Measurements from ENCODE around the gene CYTH4.
"Not testable (repeated sequence)": the region's sequence is repeated elsewhere in the genome, so short reads cannot be mapped to it uniquely, and the experiment has no call there.

The CYTH4 gene

DNA sequence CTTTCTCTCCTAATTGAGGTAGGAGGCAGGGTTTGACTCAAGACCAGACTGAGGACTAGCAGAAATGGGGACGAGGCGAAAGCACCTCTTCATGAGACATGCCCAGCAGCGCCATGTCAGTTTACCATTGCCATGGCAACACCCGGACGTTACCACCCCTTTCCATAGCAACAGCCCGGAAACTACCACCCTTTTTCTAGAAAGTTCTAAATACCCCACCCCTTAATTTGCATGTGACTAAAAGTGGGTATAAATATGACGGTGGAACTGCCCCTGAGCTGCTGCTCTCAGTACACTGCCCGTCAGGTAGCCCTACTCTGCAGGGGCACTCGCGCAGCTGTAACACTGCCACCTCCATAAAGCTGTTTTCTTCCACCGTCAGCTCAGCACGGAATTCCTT, 32.3 kb upstream of the CYTH4 start:
- DNase-seq: no peak

DNA sequence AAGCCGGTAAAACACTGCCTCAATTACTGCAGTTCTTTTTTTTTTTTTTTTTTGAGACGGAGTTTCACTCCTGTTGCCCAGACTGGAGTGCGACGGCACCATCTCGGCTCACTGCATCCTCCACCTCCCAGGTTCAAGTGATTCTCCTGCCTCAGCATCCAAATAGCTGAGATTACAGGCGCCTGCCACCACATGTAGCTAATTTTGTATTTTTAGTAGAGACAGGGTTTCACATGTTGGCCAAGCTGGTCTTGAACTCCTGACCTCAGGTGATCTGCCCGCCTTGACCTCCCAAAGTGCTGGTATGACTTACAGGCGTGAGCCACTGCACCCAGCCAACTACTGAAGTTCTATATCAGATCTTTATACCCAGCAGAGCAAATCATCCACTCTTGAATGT, 30.5 kb upstream of the CYTH4 start:
- not testable (repeated sequence) for DNase-seq

DNA sequence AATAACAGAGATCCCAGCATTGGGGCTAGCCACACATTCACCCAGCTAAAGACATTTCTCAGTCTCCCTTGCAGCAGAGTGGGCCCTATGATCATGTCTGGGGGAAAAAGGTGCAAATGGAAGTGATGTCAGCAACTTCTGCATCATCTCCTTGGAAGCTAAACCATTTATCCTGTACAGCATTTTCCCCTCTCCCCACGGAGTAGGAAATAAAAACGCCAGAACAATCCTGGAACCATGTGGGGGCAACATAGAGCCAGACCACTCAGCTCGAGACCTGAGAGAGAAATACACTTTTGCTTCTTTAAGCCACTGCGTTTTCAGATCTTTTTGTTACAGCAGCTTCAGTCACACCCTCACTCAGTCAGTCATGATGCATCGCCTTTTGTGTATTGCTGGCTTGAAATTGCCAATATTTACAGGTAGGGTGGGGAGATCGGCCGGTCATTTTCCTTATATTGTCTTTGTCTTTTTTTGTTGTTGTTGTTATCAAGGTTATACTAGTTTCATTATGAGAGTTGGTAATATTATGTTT, 29.1 kb upstream of the CYTH4 start:
- no peak for DNase-seq

DNA sequence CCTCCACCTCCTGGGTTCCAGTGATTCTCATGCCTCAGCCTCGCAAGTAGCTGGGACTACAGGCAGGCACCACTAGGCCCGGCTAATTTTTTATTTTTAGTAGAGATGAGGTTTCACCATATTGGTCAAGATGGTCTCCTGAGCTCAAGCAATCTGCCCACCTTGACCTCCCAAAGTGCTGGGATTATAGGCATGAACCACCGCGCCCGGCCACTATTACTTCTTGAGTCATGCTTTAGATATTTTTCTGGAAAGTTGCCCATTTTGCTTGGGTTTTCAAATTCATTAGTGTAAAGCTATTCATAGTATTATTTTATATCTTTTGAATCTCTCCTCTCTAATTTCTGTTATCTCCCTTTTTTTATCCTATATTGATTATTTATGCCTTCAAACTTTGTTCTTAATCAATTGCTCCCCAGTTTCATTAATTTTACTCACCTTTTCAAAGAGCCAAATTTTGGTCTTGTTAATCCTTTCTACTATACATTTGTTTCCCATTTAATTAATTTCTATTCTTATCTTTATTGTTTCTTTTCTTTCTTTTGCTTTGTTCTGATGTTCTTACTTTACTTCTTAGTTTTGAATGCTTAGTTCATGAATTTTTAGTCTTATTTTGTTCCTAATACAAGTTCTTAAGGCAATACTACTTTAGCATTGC, 28.0 kb upstream of the CYTH4 start:
- peak; percentile 34 for DNase-seq

DNA sequence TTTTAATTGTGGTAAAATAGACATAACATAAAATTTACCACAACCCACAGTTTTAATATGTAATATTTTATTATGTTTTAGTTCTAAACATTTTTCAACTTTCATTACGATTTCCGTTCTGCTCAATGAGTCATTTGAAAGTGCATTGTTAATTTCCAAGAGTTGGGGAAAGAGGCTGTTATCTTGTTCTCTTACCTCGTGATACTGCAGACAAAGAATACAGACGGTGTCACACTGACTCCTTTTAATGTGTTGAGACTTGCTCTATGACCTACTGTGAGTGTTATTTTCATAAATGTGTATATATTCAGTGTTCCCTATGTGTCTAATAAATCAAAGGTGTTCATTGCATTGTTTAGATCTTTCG, 27.5 kb upstream of the CYTH4 start:
- DNase-seq: peak; percentile 71

DNA sequence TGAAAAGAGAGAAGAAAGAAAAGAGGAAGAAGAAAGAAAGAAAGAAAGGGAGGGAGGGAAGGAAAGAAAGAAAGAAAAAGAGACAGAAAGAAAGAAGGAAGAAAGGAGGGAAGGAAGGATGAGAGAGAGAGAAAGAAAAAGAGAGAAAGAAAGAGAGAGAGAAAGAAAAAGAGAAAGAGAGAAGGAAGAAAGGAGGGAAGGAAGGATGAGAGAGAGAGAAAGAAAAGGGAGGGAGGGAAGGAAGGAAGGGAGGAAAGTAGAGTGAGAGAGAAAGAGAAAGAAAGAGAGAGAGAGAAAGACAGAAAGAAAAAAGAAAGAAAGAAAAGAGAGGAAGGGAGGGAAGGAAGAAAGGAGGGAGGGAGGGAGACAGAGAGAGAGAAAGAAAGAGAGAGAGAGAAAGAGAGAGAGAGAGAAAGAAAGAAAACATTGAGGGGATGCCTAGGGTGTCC, 26.7 kb upstream of the CYTH4 start:
- DNase-seq: no peak

DNA sequence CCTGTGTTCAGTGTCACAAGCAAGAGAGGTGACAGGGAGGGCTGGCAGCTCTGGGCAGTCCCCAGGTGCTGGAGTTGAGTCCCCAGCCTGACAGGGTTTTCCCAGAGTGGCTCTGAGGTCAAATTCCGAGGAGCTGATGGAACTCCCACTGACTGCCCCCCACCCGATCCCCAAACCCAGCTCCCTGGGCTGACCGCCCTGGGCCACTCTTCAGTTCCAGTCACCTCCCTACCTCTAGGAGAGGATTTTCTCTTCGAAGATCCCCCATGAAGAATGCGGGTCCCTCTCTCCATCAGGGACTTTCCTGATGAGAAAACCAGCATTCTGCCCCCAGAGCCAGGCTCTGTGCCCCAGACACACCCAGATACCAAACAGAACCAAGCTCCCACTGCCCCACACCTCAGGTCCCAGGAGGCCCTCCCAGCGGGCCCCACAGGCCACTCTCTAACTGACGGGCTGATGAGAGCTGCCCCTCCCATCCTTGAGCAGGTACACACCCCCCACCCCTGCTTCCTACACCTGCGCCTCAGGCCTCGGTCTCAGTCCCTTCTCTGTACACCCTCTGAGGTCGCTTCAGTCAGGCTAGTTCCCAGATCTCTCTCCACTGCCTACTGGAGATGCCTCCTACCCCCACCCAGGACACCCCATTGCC, 26.1 kb upstream of the CYTH4 start:
- DNase-seq: no peak

DNA sequence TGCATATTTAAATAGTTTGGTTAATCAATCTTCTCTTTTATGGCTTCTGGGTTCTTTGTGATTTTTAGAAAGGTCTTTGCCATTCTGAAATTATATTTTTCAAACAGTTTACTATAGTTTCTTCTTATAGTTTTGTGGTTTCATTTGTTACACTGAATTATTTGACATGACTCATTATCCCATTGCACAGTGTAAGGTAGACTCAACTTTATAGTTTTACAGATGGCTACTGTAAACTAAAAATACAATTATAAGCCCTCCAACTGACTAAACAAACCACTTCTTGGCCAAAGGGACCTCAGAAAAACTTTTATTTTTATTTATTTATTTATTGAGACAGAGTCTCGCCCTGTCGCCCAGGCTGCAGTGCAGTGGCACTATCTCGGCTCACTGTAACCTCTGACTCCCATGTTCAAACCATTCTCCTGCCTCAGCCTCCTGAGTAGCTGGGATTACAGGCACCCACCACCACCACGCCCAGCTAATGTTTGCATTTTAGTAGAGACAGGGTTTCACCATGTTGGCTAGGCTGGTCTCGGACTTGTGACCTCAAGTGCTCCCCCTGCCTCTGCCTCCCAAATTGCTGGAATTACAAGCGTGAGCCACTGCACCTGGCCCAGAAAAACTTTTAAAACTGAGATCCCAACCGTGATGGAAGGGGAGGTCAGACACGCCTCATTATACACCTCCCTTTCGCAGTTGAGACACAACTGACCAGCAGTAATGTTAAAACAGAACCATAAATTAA, 24.1 kb upstream of the CYTH4 start:
- DNase-seq: no peak

DNA sequence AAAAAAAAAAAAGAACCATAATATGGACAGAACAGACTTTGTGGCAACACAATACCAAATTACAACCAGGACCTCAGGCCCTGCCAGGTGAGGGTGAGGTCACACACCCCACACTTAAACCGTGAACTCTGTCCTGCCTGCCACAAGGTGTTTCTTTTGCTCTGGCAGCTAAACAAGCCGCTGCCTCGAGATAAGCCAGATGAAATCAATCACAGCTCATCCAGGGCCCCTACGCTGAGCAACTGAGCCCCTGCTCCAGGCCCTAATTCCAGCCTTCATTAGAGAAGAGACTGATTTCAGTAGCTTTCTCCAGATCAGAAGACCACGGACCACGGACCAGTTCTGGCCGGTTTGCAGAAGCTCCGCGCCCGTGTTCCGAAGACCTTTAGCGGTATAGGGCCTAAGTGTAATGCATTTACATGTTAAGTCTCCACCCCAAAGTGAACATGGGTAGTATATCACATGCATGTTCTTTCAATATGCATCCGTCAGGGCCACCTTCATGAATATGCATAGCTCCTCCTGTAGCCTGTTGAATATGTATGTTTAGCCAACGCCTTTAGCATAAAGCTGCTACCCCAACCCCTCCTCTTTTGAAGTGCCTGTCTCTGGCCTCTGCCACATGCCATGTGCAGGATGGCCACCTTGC, 23.4 kb upstream of the CYTH4 start:
- DNase-seq: peak; percentile 53

DNA sequence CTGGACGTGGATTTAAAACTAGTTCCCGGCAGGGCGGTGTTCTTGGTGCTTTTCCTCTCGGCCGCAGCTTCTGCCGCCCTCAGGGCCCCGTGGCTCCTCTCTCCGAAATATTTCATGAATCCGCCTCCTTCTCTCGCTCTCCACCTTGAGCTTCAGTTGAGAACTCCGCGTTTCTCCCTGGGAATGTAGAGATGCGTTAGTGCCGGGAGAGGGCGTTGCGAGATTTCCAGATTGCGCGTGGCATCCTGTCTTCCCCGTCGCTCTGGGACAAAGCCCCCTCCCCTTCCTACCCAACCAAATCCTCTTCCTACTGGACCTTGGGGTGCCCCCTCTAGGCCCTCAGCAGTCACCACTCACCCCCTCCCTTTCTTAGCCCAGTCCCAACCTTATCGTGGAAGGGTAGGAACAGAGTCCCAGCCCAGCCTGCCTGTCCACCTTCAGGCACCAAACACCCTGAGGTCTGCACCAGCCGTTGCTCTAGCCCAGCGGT, 22.7 kb upstream of the CYTH4 start:
- DNase-seq: peak; percentile 78

DNA sequence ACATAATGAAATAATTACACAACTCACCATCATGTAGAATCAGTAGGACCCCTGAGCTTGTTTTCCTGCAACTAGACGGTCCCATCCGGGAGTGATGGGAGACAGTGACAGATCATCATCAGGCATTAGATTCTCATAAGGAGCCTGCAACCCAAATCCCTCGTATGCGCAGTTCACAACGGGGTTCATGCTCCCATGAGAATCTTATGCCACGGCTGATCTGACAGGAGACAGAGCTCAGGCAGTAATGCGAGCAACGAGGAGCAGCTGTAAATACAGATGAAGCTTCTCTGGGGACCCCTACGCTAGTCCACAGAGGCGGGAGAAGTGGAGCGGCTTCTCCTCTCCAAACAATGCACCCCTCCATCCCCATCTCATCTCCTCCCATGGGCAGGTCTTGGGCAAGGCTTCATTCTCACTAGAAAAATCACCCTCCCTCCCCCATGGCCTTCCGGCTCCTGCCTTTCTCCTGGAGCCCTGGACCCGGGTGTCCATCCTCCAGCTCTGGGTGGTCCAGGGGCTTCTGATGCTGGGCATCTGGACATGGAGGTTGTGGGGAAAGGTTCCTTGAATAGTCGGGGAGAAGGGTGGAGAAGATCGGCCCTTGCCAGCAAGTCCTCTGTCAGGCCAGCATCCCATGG, 22.0 kb upstream of the CYTH4 start:
- no peak for DNase-seq

DNA sequence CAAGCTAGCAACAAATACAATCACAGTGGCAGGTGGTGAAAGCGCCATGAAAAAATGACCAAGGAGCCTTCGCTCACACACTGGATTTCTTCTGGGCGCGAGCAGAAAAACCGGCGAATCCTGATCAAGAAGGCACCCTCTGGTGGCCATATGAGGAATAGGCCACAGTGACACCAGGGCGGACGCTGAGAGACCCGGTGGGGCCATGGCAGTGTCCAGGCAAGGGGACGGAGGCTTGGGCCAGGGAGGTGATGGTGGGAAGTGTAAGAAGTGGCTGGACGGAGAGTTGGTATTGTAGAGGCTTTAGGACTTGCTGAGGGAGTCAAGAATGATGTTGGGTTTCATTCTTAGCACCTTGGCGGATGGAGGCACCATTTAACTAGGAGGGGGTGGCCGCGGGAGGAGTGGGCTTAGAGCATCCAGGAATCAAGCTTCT, 21.4 kb upstream of the CYTH4 start:
- DNase-seq: peak; percentile 81

DNA sequence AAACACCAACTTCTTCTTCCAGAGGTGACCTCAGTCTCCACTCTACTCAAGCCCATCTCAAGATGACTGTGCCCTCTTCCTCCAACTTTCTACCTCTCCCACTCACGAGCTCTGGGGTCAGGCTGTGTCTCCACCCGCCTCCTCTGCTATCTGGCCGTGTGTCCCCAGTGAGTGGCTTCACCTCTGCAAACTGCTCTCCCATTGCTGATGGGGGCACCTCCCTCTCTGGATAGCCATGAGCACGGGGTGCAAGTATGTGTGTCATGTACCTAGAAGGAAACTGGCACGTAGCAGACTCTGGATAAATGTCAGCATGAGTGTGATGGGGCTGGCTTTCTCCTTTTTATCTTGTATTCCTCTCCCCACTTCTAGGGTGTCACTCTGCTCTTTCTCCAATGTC, 20.0 kb upstream of the CYTH4 start:
- DNase-seq: no peak

DNA sequence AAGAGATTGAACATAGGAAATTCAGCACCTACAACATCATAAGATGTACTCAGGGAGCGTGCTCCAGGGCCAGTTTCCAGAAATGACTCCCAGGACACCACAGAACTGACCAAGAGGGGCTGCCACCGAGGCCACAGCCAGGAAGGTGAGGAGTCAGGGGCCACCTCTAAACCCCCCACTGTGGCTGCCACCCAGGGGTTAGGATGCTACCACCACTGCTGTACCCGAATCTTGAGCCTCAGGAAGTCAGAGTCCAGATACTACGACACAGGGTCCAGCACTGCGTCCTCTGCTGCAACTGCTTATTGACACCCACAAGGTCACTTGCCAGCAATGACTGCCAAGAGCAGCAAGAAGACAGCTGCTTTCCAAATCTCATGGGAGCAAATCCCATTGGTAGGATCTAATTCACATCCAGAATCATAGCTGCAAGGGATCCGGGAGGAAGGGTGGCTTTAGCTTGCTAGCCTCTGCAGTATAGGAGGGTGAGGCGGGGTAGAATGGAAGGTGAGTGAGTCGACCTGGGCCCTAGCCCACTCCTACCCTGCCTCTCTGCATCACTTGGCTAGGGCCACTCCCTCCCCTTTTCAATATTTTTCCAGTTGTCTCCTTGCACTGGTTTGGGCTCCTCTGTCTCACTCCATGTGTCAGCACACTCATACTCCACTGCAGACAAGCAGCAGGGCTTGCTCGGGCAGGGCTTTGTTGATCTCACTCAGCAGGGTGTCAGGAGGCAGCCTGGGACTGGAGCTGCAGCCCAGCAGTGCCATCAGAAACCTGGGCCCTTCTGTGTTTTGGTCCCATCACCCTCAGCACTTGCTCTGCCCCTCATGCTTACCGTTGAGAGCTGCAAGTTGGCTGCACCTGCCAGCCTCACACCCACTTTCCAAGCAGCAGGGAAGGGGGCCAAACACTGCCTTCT, 18.1 kb upstream of the CYTH4 start:
- DNase-seq: no peak

DNA sequence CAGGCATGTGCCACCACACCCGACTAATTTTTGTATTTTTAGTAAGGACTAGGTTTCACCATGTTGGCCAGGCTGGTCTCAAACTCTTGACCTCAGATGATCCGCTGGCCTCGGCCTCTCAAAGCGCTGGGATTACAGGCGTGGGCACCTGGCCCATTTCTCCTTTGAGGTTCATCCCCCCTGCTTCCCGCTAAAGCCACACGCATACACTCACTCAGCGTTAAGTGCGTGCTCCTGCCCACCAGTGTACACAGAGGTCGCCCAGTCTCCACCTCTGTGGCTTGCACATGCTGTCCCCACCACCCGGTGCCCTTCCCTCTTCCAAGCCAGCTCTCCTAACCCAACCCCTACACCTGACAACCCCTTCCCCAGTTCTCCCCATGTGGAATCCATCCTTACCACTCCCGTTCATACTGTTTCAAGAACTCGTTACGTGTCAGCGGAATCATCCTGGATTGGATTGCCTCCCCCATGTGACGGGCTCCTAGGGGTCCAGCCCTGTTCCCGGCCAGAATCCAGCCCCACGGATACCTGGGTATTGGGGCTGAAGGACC, 15.7 kb upstream of the CYTH4 start:
- DNase-seq: no peak

DNA sequence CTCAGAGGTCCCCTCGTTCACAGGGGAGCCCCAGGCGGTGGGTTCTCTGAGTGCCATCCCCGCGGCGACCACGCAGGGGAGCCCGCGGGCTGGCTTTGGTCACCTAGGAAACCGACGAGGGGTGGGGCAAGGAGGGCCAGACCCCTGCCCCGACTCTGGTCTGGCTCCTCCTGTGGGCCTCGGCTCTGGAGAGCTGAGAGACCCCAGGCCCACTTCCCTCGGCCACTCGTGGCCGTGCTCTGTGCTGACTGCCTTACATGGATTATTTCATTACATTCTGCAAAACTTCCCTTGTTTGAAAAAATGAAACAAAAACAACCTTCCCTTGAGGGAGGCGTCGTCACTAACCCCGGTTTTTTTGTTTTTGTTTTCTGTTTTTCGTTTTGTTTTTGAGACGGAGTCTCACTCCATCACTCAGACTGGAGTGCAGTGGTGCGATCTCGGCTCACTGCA, 15.1 kb upstream of the CYTH4 start:
- DNase-seq: peak; percentile 76

DNA sequence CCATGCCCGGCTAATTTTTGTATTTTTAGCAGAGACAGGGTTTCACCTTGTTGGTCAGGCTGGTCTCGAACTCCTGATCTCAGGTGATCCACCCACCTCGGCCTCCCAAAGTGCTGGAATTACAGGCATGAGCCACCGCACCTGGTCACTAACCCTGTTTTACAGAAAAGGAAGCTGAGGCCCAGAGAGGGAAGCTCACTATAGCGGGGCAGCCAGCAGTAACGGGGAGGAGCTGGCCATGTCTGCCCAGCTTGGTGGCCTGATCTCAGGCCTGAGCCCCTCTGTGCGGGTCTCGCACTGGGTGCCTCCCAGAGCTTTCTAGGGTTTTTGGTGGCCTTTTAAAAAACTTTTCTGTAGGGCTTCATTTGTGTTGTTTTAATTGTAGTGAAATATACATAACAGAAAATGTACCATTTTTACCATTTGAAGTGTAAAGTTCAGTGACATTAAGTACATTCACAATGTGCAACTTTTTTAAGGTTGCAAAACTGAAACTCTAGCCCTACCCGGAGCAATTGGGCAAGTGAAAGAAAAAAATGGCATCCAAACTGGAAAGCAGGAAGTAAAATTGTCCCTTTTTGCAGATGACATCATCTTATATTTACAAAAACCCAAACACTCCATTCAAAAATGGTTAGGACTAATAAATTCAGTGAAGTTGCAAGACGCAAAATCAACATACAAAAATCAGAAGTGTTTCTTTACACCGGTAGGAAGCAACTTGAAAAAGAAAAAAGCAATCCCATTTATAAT, 14.5 kb upstream of the CYTH4 start:
- DNase-seq: peak; percentile 46

DNA sequence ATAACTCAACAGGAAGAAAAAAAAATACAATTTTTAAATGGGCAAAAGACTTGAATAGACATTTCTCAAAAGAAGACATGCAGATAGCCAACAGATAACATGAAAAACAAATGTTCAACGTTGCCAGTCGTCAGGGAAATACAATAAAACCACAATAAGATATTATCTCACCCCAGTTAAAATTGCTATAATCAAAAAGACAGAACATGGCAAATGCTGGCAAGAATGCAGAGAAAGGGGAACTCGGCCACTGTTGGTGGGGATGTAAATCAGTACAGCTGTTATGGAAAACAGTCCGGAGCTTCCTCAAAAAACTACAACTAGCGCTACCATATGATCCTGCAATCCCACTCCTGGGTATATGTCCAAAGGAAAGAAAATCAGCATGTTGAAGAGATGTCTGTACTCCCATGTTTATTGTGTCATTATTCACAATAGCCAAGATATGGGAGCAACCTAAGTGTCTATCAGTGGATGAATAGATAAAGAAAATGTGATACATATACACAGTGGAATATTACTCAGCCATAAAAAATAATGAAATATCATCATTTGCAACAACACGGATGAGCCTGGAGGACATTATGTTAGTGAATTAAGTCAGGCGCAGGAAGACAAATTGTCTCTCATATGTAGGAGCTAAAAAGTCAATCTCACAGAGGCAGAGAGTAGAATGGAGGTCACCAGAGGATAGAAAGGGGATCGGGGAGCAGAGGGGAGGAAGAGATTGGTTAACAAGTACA, 12.2 kb upstream of the CYTH4 start:
- peak; percentile 74 for DNase-seq

DNA sequence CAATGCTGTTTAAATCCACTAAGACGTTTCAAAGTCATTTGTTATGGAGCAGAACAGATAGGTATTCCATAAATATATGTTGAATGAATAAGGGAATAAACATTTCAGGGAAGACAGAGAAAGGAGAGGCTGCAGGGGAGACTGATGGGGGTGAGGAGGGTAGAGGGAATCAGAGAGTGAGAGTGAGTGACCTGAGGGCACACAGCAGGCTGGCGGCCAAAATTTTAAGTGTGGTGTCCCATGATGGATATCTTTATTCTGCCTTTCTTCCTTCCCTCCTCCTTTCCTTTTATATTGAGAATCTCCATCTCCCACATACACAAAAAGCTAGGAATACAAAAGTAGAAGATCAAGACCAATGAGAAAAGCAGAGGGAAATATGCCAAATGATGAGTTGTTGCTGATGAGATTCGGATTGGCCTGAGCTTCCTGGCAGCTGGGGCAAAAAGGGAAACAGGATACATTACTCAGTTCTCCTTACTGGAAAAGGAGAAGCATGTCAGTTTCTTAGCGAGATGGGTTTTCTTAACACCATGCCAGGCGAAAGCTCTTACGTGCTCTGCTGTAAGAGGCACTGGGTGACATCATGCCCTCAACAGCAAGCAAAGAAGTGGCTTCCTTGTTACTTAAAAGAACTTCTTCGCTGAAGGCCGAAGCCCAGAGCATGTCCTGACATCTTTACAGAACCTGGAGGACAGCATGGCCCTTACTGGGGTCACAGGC, 11.2 kb upstream of the CYTH4 start:
- no peak for DNase-seq
